HCT116 (cell line): ENCODE data around the gene BEND6. TPM values are rescaled to one million over a fixed set of nuclear protein-coding genes. Genes with fewer than 3 reads are reported as not detected.

Experiments used
- ATAC-seq: fragments of 200-7000 bp; cut with Tn5 transposase; 2 replicates; pipeline ENCODE4 v1.9.1; 2020; ENCODE audit warnings: mild to moderate bottlenecking, moderate library complexity
- BruUV-seq: library from RNA; stranded (reverse); fragments of 400-500 nt; replicated peaks from 2 replicates; lab custom pipeline; 2021; lab: Mats Ljungman, UMichigan
- CTCF ChIA-PET: fragments of 300-600 bp; sonication (Branson Sonifier 250); formaldehyde crosslinking; loops from one replicate; lab custom pipeline; 2021; ENCODE audit warnings: antibody characterized with exemption; lab: Charles Lee
- POLR2A ChIA-PET: fragments of 300-600, 350-600 bp; sonication (Branson Sonifier 250); formaldehyde crosslinking; loops from one replicate; lab custom pipeline; 2021; ENCODE audit warnings: antibody characterized with exemption; lab: Charles Lee
- RAD21 ChIA-PET, 2 experiments: fragments of 300-600 bp; sonication (Branson Sonifier 250); formaldehyde crosslinking; loops; one replicate each; lab custom pipeline; 2023; ENCODE audit warnings: low total read pairs in 2 of 2; ENCODE audit not compliant: uncharacterized antibody in 2 of 2, unreplicated experiment in 2 of 2, low non-redundant PET in 1 of 2; lab: Charles Lee
- DNase-seq: peaks from one replicate; pipeline ENCODE4 v3.0.0-alpha.2; 2010; ENCODE audit warnings: low read depth, low spot score
- H2AFZ ChIP-seq: fragments of 200-600 bp; shearing (Covaris generic), sonication (generic); 2 replicates; pipeline ENCODE4 v1.6.1; 2017; ENCODE audit warnings: low read depth, mixed run types, mixed read lengths, antibody characterized with exemption, low read length; ENCODE audit not compliant: poor library complexity, severe bottlenecking
- H3K27ac ChIP-seq: 2 replicates; pipeline ENCODE4 v1.5.1; 2012; ENCODE audit warnings: low read depth, low read length
- H3K27me3 ChIP-seq: fragments of 200-600 bp; sonication (generic); 2 replicates; pipeline ENCODE4 v1.6.1; 2016; ENCODE audit warnings: mixed run types, low read length, mixed read lengths; ENCODE audit not compliant: insufficient read depth
- H3K36me3 ChIP-seq, 2 experiments: fragments of 200-500 bp in 1 of 2; fragments of 200-600 bp in 1 of 2; sonication (Bioruptor generic) in 1 of 2; sonication (generic) in 1 of 2; 2 replicates each; pipeline versions ENCODE4 v1.5.1 to v1.6.1; 2014 to 2016; ENCODE audit warnings: low read length in 2 of 2, inconsistent platforms in 1 of 2, mixed read lengths in 1 of 2, mixed run types in 1 of 2; ENCODE audit not compliant: insufficient read depth in 2 of 2, control insufficient read depth in 1 of 2
- H3K4me1 ChIP-seq, 2 experiments: fragments of 200-600 bp in 1 of 2; sonication (generic) in 1 of 2; 2 replicates each; pipeline versions ENCODE4 v1.5.1 to v1.6.1; 2012 to 2017; ENCODE audit warnings: low read length in 2 of 2, inconsistent platforms in 1 of 2, mild to moderate bottlenecking in 1 of 2, mixed read lengths in 1 of 2, mixed run types in 1 of 2, moderate library complexity in 1 of 2; ENCODE audit not compliant: insufficient read depth in 2 of 2, control insufficient read depth in 1 of 2
- H3K4me2 ChIP-seq: fragments of 200-600 bp; sonication (generic); 2 replicates; pipeline ENCODE4 v1.6.1; 2017; ENCODE audit warnings: mixed run types, low read length, mixed read lengths
- H3K4me3 ChIP-seq, 2 experiments: fragments of 200-600 bp in 1 of 2; sonication (generic) in 1 of 2; replicated peaks in 1 of 2; 2 replicates each; pipeline ENCODE4 v1.5.1; 2011 to 2016; ENCODE audit warnings: low read length in 2 of 2, control low read depth in 1 of 2, low read depth in 1 of 2, mild to moderate bottlenecking in 1 of 2, mixed read lengths in 1 of 2, mixed run types in 1 of 2
- H3K79me2 ChIP-seq: fragments of 200-600 bp; sonication (generic); 2 replicates; pipeline ENCODE4 v1.6.1; 2017; ENCODE audit warnings: mild to moderate bottlenecking, mixed run types, low read length, moderate library complexity, mixed read lengths; ENCODE audit not compliant: insufficient read depth
- H3K9ac ChIP-seq: fragments of 200-600 bp; sonication (generic); 2 replicates; pipeline ENCODE4 v1.6.1; 2016; ENCODE audit warnings: low read length, mixed read lengths
- H3K9me2 ChIP-seq: fragments of 200-600 bp; sonication (generic), shearing (Covaris generic); 2 replicates; pipeline ENCODE4 v1.6.1; 2017; ENCODE audit warnings: mixed run types, mild to moderate bottlenecking, moderate library complexity; ENCODE audit not compliant: insufficient read depth
- H3K9me3 ChIP-seq, 2 experiments: fragments of 200-500 bp in 1 of 2; fragments of 200-600 bp in 1 of 2; sonication (Bioruptor generic) in 1 of 2; sonication (generic) in 1 of 2; 2 replicates each; pipeline ENCODE4 v1.6.1; 2014 to 2017; ENCODE audit warnings: low read length in 2 of 2, mixed read lengths in 2 of 2, inconsistent platforms in 1 of 2, low read depth in 1 of 2, mild to moderate bottlenecking in 1 of 2, mixed run types in 1 of 2, moderate library complexity in 1 of 2; ENCODE audit not compliant: control insufficient read depth in 1 of 2, insufficient read depth in 1 of 2
- H4K20me1 ChIP-seq: fragments of 200-600 bp; sonication (generic), shearing (Covaris generic); 2 replicates; pipeline ENCODE4 v1.6.1; 2017; ENCODE audit warnings: mixed run types, mild to moderate bottlenecking, moderate library complexity; ENCODE audit not compliant: insufficient read depth
- ATF3 ChIP-seq: IDR thresholded peaks from 2 replicates; pipeline ENCODE4 v1.6.1; 2012
- CBX3 ChIP-seq: IDR thresholded peaks from 2 replicates; pipeline ENCODE4 v1.6.1; 2012; ENCODE audit warnings: low read depth
- CEBPB ChIP-seq: IDR thresholded peaks from 2 replicates; pipeline ENCODE4 v1.6.1; 2012; ENCODE audit warnings: low read depth
- EGR1 ChIP-seq: IDR thresholded peaks from 2 replicates; pipeline ENCODE4 v1.6.1; 2012; ENCODE audit warnings: low read depth
- EZH2 ChIP-seq: fragments of 200-600 bp; sonication (generic); IDR thresholded peaks from 2 replicates; pipeline ENCODE4 v1.6.1; 2017; ENCODE audit warnings: antibody characterized with exemption, mixed run types
- EZH2phosphoT487 ChIP-seq: fragments of 200-600 bp; IDR thresholded peaks from 2 replicates; pipeline ENCODE4 v1.6.1; 2018; ENCODE audit warnings: antibody characterized with exemption, borderline replicate concordance
- RAD21 ChIP-seq: IDR thresholded peaks from 2 replicates; pipeline ENCODE4 v1.6.1; 2012; ENCODE audit warnings: low read depth, mild to moderate bottlenecking
- SIN3A ChIP-seq: IDR thresholded peaks from 2 replicates; pipeline ENCODE4 v1.6.1; 2012; ENCODE audit warnings: low read depth
- SP1 ChIP-seq: IDR thresholded peaks from 2 replicates; pipeline ENCODE4 v1.6.1; 2012; ENCODE audit warnings: low read depth
- YY1 ChIP-seq: IDR thresholded peaks from 2 replicates; pipeline ENCODE4 v1.6.1; 2011; ENCODE audit warnings: low read length, low read depth, moderate library complexity, mild to moderate bottlenecking; ENCODE audit not compliant: insufficient replicate concordance; ENCODE audit errors: extremely low read depth
- ZBTB33 ChIP-seq: IDR thresholded peaks from 2 replicates; pipeline ENCODE4 v1.6.1; 2011; ENCODE audit warnings: mild to moderate bottlenecking, low read length, moderate library complexity; ENCODE audit not compliant: insufficient replicate concordance; ENCODE audit errors: extremely low read depth
- ZNF274 ChIP-seq: fragments of 200-500 bp; sonication (Bioruptor generic); IDR thresholded peaks from 2 replicates; pipeline ENCODE4 v1.6.1; 2014; ENCODE audit warnings: mild to moderate bottlenecking, low read depth, low read length, inconsistent platforms
- intact Hi-C: fragments of 100-400 bp; cut with micrococcal nuclease; formaldehyde crosslinking; loops from 2 replicates; pipeline ENCODE4 v1.10.0; 2022
- total RNA-seq: library from RNA; stranded (reverse); gene quantifications from one replicate; pipeline ENCODE4 v1.2.1, GENCODE V29; 2021; ENCODE audit not compliant: unreplicated experiment
- TF ChIP-seq, protein P1 (sequence below), 3 experiments: fragments of 200-600 bp in 1 of 3; sonication (generic) in 1 of 3; IDR thresholded peaks in 2 of 3; conservative IDR thresholded peaks in 1 of 3; 2 replicates each; pipeline ENCODE4 v1.5.1; 2012 to 2017; ENCODE audit warnings: low read depth in 2 of 3, low read length in 2 of 3, antibody characterized with exemption in 1 of 3, borderline replicate concordance in 1 of 3, control low read depth in 1 of 3, mild to moderate bottlenecking in 1 of 3, mixed read lengths in 1 of 3, mixed run types in 1 of 3, moderate library complexity in 1 of 3; ENCODE audit not compliant: insufficient read depth in 1 of 3
- TF ChIP-seq, protein P2 (sequence below): IDR thresholded peaks from 2 replicates; pipeline ENCODE4 v1.6.1; 2012; ENCODE audit warnings: low read depth

Gene BEND6
- total RNA-seq, 1 experiment from 2014 or later: 4.0 TPM

DNA sequence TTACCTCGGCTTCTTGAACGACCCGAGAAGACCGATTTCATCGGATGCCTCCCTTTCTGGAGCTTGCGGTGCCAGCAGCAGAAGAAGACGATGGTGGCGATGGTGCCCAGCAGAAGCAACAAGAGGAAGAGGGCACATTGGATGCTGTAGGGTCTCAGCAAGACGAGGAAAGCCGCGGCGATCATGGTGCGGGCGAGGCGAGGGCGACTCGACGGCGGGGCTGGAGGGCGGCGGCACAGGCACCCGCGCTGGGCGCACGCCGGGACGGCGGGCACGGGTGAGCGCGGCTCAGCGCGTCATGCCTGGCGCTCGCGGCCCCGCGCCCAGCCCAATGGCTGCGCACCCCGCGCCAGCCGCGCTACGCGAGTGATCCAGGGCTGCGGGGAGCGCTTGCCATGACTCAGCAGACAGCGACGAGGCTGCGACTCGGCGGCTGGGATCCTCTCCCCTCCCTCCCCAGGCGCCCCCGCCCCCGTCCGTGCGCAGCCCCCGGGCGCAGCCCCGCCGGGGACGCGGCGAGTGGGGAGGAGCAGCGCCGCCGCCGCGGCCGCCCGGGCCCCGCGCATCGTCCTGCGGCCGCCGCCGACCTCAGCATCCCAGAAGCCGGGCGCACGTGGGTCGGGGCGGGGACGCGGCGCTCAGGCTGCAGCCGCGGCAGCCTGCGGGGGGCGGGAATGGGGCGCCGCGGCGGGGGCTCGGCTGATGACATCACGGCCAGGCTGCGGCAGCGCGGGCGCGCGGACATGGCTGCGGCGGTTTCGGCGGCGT is at the start of gene BEND6 (continued):
- TF ChIP-seq, protein P1, sequence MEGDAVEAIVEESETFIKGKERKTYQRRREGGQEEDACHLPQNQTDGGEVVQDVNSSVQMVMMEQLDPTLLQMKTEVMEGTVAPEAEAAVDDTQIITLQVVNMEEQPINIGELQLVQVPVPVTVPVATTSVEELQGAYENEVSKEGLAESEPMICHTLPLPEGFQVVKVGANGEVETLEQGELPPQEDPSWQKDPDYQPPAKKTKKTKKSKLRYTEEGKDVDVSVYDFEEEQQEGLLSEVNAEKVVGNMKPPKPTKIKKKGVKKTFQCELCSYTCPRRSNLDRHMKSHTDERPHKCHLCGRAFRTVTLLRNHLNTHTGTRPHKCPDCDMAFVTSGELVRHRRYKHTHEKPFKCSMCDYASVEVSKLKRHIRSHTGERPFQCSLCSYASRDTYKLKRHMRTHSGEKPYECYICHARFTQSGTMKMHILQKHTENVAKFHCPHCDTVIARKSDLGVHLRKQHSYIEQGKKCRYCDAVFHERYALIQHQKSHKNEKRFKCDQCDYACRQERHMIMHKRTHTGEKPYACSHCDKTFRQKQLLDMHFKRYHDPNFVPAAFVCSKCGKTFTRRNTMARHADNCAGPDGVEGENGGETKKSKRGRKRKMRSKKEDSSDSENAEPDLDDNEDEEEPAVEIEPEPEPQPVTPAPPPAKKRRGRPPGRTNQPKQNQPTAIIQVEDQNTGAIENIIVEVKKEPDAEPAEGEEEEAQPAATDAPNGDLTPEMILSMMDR (IDR thresholded peaks at IDR 0.05 in 2 of 3, conservative IDR thresholded peaks at IDR 0.05 in 1 of 3; ENCODE audit: borderline replicate concordance in 1 of 3, insufficient read depth in 1 of 3, low read depth in 2 of 3, low read length in 2 of 3): no peak
- TF ChIP-seq ATF3 (no peak), YY1 (no peak), EZH2phosphoT487 (no peak), SIN3A (0 out of 2 replicates have a peak, but pooled peaks have one; percentile 44), ZNF274 (no peak), EGR1 (0 out of 2 replicates have a peak, but pooled peaks have one; percentile 40)

- no peak for DNase-seq
- Histone ChIP-seq H3K4me2 (peak overlapping the region; percentile 46; the same call in 1 of the 2 replicates), H2AFZ (no peak overlapping the region), H3K9me2 (no peaks in the 10 kb centered on the region), H4K20me1 (no peaks in the 10 kb centered on the region), H3K36me3 (no peaks in the 10 kb centered on the region), H3K27ac (0 out of 2 replicates have a peak overlapping the region, but pooled peaks have one; percentile 19), H3K27me3 (no peaks in the 10 kb centered on the region), H3K9ac (no peak overlapping the region), H3K9me3 (no peaks in the 10 kb centered on the region), H3K4me1 (peaks cover 49 to 70% of the 10 kb centered on the region in 2 experiments), H3K79me2 (peaks cover 51% of the 10 kb centered on the region), H3K4me3 (no peak overlapping the region)
- intact Hi-C loops: loop anchor here (2.0 to 10.0 kb wide), 2 partner anchors 189 to 267 kb away; partner anchors contain the start of genes BAG2 and ZNF451
- no peak for ATAC-seq
- CTCF ChIA-PET: interaction anchor here (1.2 to 1.6 kb wide), 4 partner anchors 8 to 45 kb away, joined by 4 to 10 read pairs (median 7); no protein-coding TSS in a partner anchor
- RAD21 ChIA-PET: interaction anchor here (0.7 to 1.6 kb wide), 2 partner anchors 50 to 411 kb away, joined by 3 to 8 read pairs; partner anchors contain the start of gene BEND6 (in 1 of the 2)
- no peak for TF ChIP-seq EZH2
- TF ChIP-seq EGR1: no peak
- no peak for TF ChIP-seq CBX3
- TF ChIP-seq ZBTB33: no peak
- no peak for TF ChIP-seq CEBPB
- TF ChIP-seq SP1: no peak
- TF ChIP-seq YY1: no peak
- no peak for TF ChIP-seq RAD21
- TF ChIP-seq, protein P2, sequence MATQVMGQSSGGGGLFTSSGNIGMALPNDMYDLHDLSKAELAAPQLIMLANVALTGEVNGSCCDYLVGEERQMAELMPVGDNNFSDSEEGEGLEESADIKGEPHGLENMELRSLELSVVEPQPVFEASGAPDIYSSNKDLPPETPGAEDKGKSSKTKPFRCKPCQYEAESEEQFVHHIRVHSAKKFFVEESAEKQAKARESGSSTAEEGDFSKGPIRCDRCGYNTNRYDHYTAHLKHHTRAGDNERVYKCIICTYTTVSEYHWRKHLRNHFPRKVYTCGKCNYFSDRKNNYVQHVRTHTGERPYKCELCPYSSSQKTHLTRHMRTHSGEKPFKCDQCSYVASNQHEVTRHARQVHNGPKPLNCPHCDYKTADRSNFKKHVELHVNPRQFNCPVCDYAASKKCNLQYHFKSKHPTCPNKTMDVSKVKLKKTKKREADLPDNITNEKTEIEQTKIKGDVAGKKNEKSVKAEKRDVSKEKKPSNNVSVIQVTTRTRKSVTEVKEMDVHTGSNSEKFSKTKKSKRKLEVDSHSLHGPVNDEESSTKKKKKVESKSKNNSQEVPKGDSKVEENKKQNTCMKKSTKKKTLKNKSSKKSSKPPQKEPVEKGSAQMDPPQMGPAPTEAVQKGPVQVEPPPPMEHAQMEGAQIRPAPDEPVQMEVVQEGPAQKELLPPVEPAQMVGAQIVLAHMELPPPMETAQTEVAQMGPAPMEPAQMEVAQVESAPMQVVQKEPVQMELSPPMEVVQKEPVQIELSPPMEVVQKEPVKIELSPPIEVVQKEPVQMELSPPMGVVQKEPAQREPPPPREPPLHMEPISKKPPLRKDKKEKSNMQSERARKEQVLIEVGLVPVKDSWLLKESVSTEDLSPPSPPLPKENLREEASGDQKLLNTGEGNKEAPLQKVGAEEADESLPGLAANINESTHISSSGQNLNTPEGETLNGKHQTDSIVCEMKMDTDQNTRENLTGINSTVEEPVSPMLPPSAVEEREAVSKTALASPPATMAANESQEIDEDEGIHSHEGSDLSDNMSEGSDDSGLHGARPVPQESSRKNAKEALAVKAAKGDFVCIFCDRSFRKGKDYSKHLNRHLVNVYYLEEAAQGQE: no peak
- POLR2A ChIA-PET: no interaction called here
- no TSS peak for BruUV-seq
These were observed 49.5 kb upstream of the BEND6 start for GRCh38 chr6:56905378-56905777.
